Stimulated activated CD4-positive, alpha-beta T cell treated with anti-CD3 and anti-CD28 coated beads, Interleukin-12 subunit alpha, Interleukin-12 subunit beta, amount 100 ng/mL, for 48 hours (primary cell): ENCODE measurements around the gene CCDC188.

ENCODE experiments used
- DNase-seq, 3 donors: peaks; one replicate each; pipeline ENCODE4 v3.0.0-alpha.2; 2020; ENCODE audit warnings: low read depth in 2 of 3, low spot score in 1 of 3

The CCDC188 gene

DNA sequence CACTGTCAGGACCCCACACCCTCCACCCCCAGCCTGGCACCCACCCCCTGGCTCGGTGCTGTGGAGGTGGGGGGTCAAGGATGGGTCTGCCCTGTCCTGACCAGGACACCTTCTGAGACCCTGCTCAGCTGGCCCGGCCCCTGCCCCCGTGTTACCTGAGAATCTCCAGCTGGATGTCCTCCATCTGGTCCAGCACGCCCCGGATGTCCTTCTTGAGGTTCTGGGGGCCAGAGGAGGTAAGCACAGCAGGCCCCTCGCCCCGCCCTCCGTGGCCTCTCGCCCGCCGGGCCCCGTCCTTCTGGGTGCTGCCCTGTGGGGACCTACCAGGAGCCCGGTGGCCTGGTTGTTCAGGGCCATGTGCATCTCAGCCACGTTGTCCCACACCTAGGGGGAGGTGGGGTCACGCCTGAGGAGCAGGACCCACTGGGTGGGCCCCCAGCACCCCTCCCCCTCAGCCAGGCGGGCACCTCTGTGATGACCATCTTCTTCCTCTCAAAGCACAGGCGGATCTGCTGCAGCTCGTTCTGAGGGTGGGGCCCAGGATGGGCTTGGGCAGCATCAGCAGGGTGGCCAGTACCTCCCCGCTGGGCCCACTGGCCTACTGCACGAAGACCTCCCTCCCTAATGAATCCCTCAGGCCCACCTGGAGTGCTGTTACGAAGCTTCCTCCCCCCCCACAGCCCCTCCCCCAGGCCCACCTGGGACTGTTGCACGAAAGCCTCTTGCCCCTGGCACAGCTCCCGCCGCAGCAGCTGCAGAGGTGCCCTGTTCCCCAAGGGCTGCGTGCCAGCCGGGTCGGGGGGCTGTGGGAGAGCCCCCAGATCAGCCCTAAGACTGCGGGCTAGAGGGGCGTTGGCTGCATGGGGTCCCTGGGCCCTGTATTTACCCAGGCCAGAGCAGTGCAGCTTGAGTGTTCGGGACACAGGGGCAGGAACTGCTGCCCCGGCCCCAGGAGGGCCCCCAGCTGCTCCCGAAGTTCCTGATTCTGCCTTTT, 1.3 kb downstream of the CCDC188 start:
- DNase-seq, result no peak

DNA sequence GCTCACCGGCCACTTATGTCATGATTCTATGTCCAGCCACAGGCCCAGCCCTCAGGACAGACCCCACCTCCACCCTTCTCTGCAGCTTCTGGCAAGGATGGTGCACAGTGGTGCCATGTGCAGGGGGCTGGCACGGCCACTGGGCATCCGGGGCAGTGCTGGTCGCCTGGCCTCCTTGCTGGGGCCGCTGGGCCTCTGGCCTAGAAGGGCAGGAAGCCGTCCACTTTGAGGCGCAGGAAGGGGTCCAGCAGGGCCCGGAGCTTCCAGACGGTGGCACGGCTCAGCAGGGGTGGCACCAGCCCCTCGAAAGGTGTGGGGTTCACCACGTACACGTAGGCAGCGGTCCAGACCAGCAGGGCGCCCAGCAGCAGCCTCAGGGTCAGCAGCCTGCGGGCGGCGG, 2.4 kb downstream of the CCDC188 start:
- DNase-seq, result no peak

DNA sequence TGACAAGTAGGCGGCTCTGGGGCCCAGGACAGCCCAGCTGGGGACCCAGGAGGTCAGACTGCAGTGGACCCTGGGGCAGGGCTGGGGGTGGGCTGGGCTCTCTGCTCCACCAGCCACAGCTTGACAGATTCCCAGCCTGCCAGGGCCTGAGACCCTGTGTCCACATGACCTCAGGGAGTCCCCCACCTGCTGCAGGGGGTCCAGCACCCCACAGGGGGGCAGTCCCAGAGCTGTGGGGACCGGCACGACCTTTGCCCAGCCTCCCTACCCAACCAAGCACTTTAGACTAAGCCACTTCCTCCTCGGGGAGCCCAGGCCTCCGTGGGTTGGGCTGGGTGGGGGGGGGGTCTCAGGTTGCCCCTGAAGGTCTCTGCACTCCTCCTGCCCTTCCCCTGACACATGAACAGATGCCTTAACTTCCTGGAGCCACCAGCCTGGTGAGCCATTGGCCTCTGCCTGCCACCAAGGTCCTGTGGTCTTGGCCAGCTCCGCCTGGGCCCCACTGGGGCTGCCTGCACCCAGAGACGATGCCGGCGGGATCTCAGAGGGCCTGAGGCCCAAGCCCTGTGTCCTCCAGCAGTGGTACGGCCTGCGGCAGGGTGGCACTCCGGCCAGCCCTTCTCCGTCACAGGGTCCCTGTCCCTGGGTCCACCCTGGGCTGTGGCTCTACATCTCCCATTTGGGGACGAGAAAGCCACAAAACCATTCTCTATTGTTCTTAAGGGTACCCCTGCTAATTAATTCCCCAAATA, 3.4 kb downstream of the CCDC188 start:
- no peak for DNase-seq

DNA sequence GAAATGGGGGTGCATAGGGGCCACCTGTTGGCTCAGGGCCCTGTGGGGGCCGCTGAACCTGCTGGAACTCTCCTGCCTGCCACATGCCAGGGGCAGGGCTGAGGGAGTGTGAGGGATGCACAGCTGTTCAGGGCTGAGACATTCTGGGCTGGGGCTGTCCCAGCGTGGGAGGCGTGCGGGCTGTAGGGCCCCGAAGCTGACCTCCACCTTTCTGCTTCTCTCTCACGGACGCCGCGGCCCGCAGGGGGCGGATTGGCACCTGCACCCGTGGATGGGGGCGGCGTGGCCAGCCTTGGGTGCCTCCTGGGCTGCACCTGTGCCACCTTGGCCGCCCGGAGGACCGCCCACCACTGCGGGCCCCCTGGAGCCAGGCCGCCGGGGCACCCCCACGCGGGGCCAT, 4.1 kb downstream of the CCDC188 start:
- DNase-seq, result no peak

DNA sequence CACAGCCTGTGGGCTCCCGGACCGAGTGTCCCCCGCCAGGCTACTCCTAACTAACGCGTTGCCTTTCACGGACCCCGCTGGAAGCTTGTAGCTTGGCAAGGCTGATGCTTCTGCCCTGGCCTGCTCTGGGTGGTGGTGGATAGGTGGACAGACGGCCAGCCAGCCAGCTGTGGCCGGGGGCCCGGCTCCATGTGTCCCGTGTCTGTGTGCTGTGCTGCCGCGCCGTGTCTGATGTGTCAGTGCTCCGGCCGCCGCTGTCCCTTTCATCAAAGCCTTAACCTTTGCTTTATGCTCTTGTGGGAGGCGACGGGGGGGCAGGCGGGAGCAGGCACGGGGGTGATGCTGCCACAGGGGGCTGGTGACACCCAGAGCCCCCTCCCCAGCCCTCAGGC, 5.0 kb downstream of the CCDC188 start:
- no peak for DNase-seq

DNA sequence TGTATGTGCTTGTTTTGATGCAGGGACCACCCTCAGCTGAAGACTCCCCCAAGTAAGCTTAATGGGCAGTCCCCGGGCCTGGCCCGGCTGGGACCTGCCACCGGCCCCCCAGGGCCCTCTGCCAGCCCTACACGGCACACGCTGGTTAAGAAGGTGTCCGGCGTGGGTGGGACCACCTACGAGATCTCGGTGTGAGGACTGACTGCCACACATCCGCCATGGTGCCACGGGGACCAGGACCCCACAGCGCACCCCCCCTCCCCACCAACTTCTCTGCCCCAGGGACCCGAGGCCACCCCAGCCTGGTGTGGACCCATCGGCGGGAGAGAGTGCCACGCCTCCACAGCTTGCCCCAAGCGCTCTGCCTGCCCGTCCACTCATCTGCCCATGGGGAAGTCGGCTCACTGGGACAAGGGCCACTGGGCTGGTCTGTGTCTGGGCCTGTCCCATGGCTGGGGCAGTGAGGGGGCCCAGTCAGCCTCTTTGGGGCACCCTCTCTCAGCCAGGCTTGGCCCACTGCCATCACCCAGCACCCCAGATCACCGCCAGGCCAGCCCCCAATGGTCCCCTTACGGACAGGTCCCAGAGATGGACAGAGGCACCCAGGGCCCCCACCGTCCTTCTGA, 5.5 kb downstream of the CCDC188 start:
- no peak for DNase-seq

DNA sequence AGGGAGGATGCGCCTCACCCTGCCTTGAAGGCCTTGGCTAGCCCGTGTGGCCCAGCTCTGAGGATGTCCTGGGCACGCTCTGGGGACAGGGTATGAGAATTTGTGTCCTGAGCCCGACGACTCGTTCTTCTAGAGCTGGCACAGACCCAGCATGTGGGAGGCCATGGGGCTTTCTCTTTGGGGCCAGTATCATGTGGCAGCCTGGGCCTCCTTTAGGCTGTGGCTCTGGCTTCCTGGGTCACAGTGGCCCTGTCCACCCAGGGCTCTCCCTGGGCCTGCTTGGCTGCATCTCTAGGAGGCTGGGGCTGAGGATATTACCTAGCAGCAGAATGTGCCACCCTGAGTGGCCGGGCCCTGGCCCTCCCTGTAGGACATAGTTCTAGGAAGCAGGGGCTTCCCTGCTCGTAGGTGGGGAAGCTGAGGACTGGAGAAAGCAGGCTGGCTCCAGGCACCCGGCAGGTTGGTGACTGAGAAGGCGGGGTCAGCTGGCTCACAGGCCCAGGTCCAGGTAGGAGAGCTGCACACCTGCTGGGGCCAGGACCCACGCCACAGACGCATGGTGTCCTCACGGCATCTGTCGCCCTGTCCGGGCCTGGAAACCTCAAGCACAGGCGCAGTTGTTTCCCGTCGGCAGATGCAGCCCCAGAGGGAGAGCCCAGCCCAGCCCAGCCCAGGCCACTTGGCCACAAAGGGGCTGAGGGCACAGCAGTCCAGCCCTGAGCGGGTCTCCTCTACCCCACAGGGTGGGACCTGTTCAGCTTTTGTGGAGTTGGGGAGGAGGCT, 6.8 kb downstream of the CCDC188 start:
- no peak for DNase-seq

DNA sequence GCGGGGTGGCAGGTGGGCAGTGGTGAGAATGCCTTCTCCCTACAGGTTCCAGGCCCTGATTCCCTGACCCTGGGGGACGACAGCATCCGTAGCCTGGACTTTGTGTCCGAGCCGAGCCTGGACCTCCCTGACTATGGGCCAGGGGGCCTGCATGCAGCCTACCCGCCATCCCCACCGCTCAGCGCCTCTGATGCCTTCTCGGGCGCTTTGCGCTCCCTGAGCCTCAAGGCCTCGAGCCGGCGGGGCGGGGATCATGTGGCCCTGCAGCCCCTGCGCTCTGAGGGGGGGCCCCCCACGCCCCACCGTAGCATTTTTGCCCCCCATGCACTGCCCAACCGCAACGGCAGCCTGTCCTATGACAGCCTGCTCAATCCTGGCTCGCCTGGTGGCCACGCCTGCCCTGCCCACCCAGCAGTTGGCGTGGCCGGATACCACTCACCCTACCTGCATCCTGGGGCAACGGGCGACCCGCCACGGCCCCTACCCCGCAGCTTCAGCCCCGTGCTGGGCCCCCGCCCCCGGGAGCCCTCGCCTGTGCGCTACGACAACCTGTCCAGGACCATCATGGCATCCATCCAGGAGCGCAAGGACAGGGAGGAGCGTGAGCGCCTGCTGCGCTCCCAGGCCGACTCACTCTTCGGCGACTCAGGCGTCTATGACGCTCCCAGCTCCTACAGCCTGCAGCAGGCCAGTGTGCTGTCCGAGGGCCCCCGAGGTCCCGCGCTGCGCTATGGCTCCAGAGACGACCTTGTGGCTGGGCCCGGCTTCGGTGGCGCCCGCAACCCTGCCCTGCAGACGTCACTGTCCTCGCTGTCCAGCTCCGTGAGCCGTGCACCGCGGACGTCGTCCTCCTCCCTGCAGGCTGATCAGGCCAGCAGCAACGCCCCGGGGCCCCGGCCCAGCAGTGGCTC, 7.9 kb downstream of the CCDC188 start:
- no peak for DNase-seq

DNA sequence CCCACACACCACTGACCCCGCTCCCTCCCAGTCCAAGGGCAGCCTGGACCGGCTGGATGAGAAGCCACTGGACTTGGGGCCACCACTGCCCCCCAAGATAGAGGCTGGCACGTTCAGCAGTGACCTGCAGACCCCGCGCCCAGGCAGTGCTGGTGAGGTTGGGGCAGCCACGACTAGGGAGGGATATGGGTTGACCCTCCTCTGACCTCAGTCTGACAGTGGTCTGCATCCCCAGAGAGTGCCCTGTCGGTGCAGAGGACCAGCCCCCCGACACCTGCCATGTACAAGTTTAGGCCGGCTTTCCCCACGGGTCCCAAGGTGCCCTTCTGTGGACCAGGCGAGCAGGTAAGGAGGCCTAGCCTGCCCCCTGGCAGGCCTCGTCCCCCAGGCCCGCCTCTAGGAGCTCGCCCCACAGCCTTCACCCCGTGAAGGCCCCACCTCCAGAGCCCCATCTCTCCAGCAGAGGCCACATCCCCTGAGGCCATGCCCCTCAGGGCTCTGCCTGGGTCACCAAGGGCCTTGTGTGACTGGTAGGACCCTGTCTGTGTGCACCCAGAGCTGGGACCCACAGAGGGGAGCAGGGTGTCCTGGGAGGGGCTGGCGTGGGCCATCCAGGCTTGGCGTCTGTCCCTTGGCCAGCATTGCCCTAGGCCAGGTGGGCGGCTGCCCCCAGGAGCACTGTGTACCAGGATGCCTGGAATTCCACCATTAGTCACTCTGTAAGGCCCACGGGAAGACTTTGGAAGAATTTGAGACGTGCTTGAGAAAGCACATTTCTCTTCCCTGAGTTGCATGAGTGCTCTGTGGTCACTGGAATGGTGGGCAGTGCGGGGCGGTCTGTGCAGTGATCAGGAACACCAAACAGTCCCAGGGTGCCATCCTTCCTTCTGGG, 9.4 kb downstream of the CCDC188 start:
- DNase-seq, result no peak

DNA sequence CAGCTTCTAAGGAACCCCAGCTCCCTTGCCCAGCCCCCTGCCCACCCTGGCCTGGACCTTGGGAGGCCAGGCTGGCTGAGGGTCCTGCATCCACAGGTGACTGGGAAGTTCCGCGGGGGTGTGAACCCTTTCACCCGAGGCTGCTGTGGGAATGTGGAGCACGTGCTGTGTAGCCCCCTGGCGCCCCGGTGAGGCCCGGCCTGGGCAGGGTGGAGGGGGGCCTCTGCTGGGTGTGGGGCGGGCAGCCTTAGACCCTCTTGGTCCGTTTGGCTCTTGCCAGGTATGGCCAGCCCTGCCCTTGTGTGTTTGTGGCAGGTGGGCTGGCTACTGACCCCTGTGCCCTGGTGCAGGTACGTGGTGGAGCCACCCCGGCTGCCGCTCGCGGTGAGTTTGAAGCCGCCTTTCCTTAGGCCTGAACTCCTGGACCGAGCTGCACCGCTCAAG, 10.3 kb downstream of the CCDC188 start:
- no peak for DNase-seq

DNA sequence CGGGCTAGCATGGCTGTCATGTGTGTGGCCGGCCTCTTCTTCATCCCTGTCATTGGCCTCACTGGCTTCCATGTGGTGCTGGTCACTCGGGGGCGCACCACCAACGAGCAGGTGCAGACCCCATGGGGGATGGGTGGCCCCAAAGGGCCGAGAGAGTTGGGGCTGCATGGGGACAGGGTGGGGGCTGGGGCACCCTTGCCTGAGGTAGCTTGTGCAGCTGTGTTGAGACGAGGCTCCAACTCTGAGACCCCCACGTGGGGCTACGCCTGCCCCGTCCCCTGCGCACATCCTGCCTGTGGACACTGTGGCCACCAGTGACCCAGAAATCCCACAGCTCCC, 10.8 kb downstream of the CCDC188 start:
- DNase-seq, result no peak

DNA sequence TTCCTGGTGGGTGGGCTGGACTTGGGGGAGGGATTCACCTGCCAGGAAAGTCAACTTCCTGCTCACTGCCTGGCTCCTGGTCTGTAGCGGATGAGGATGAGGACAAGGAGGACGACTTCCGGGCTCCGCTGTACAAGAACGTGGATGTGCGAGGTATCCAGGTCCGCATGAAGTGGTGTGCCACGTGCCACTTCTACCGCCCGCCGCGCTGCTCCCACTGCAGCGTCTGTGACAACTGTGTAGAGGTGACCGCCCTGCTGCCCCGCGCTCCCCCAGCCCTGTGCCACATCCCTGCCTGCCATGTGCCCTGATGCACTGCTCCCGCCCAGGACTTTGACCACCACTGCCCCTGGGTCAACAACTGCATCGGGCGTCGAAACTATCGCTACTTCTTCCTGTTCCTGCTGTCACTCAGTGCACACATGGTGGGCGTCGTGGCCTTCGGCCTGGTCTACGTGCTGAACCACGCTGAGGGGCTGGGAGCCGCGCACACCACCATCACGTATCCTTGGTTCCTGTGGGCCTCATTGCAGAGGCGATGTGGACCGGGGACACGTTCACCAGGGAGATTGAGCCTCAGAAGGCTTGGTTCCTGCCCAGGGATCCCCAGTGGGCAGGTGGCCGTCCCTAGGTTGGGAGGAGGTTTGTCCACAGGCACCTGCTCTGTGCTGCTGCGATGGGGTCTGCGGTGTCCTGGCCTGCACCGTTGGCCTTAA, 11.3 kb downstream of the CCDC188 start:
- no peak for DNase-seq

DNA sequence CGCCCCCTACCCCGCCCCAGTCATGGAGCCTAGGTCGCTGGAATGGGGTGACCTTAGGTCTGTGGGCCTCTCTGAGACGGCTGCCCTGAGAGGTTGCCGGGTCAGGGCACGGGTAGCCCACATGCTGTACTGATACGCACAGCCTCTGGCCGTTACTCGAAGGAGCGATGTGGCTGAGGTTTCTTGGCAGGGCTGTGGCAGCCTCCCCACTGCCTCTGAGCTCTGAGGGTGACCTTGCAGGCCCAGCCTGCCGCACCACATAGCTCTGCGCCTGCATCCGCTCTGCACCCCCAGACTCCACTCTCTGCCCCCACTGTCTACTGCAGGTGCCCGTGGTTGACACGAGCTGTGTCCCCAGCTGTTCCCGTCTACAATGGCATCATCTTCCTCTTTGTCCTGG, 12.0 kb downstream of the CCDC188 start:
- no peak for DNase-seq

DNA sequence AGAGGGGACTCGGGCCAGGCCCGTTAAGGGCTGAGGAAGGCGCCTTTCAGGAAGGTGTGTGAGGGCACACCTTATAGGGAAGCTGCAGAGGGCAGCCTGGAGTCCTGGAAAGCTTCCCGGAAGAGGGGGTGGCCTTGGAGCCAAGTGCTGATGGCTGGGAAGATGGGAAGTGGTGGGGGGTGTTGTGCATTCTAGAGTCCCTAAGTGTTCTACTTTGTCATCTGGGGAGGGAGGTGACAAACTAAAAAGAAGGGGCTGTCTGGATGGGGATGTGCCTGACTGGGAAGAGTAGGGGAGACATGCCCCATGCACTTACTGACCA, 12.5 kb downstream of the CCDC188 start:
- no peak for DNase-seq

DNA sequence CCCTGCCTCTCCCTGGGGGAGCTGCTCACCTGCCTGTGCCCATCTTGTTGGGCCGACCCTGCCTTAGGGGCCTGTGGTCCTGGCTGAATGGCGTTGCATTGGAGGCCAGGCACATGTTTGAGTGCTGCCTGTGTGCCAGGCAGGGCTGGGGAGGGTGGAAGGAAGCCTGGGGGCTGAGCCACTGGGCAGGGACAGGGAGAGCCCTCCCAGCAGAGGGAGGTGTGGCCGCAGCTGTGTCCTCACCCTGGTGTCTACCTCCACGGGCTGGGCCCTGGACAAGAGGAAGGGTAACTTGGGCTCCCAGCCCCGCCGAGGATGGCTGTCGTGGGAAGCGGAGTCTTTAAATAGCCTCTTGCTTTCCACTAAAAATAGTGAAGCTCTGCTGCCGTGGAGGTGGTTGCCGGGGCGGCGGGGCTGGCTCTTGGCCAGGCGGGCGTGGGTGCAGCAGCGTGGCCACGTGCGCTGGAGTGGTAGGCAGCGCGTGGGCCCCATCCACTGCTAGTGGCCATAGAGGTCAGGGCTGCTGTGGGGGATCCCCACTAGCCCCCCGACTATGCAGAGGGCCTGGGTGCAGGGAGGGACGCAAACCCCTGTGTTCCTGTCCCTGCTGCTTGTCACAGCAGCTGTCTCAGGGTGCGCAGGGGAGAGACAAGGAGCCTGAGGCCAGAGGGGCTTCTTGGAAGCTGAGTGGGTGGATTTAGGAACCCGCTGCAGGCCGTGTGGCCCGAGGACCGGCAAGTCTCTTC, 13.0 kb downstream of the CCDC188 start:
- no peak for DNase-seq

DNA sequence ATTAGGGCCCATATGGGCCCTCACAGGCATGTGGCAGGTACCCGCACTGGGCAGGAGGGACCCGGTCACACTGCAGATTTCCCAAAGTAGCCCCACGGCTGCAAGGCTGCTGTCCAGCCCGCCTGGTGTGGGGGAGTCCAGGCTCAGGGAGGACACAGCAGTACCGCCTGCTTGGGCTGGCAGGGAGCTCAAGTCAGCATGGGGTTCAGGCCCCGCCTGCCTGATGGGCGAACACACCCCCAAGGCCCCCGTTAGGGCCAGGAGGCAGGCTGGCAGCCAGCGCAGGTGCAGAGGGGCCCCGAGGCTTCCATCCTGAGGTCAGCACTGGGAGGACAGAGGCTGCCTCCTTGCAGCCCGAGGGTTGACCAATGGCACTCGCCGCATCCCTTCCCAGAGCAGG, 13.7 kb downstream of the CCDC188 start:
- DNase-seq, result no peak

DNA sequence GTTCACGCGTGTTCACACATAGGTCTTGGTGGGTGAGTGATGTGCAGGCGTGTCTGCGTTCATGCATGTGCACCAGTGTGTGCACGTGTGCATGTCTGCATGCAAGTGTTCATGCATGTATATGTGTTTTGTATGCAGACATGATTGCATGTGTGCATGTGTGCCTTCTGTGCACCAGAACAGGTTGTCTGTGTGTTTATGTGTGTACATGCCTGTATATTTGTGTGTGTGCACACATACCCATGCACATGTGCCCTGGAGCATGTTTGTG, 14.3 kb downstream of the CCDC188 start:
- no peak for DNase-seq
